ENCODE measurements around the gene SLIT3. TPM values are rescaled to one million over a fixed set of nuclear protein-coding genes. Genes with fewer than 3 reads are reported as not detected.

Gene SLIT3
- total RNA-seq, 1 donor from 2014 or later: 56.6 TPM

DNA sequence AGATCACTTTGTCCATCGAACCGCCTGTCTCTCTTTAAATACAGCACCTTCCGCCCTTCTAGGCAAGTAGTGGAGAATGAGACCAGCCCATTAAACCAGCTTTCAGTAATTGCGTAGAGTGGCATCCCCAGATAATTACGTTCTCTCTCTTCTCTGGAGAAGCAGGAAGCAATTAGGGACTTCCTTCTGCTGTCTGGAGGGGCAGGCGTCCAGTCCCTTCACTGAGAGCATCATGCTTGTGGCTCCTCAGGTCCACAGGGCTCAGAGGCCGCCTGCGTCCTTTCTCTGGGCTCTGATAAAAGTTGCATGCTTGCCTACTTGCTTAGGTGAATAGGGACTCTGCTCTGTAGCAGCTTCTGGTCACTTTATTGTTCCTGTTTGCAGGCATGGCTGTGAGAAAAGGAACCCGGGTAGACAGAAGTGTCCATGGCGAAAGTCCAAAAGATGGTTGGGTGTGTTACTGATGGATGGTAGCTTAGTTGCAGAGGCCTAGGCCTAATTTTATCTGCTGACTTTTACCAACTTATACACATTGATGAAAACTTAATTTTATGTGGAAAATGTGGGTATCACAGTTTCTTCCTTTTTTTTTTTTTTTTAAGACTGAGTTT lies 422.7 kb downstream of the SLIT3 start:
- Mint-ChIP-seq H3K4me3 (peak overlapping the region; percentile 20), H3K27ac (peak overlapping the region; percentile 19), H3K36me3 (peaks cover 7% of the 10 kb centered on the region), H3K27me3 (peaks cover 68% of the 10 kb centered on the region), H3K4me1 (ENCODE audit: unreplicated experiment) (peaks cover 70% of the 10 kb centered on the region), H3K9me3 (no peaks in the 10 kb centered on the region)
- TF ChIP-seq, protein P1, sequence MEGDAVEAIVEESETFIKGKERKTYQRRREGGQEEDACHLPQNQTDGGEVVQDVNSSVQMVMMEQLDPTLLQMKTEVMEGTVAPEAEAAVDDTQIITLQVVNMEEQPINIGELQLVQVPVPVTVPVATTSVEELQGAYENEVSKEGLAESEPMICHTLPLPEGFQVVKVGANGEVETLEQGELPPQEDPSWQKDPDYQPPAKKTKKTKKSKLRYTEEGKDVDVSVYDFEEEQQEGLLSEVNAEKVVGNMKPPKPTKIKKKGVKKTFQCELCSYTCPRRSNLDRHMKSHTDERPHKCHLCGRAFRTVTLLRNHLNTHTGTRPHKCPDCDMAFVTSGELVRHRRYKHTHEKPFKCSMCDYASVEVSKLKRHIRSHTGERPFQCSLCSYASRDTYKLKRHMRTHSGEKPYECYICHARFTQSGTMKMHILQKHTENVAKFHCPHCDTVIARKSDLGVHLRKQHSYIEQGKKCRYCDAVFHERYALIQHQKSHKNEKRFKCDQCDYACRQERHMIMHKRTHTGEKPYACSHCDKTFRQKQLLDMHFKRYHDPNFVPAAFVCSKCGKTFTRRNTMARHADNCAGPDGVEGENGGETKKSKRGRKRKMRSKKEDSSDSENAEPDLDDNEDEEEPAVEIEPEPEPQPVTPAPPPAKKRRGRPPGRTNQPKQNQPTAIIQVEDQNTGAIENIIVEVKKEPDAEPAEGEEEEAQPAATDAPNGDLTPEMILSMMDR (conservative IDR thresholded peaks at IDR 0.05): no peak
- DNase-seq (ENCODE audit: extremely low spot score, unreplicated experiment): no peak

DNA sequence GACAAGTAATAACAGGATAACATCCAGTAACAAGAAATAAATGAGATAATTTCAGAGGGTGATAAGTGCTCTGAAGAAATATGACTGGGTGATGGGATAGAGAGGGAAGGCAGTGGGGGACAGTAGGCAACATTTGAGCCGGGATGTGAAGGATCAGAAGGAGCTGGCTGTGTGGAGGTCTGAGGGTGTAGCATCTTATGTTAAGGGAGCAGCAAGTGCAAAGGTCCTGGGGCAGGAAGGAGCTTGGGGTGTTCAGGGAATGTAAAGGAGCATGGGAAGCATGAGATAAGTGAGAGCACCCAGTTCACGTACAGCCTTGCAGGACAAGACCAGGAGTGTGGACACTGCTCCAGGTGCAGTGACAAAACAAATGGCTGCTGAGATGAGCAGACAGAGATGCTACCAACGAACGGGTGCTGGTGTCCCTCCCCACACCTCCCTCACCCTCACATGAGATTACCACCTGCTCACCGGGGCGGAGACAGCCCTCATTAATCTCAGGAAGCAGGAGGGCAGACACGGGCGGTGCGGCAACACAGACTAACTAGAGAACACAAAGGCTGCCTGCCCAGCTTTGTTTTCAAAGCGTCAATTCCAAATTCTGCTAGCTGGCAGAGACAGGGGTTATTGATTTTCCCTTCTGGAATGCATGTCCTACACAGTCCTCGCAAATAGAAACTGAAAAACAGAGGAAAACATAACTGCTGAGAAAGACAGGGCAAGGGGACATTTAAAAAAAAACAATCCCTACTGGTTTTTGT lies 423.6 kb downstream of the SLIT3 start:
- no peak overlapping the region for H3K4me3 Mint-ChIP-seq
- no peak for DNase-seq (ENCODE audit: extremely low spot score, unreplicated experiment)
- peak overlapping the region; percentile 19 for H3K27ac Mint-ChIP-seq
- peaks cover 7% of the 10 kb centered on the region for H3K36me3 Mint-ChIP-seq
- H3K4me1 Mint-ChIP-seq (ENCODE audit: unreplicated experiment): peaks cover 61% of the 10 kb centered on the region
- H3K9me3 Mint-ChIP-seq: no peaks in the 10 kb centered on the region
- H3K27me3 Mint-ChIP-seq: peaks cover 64% of the 10 kb centered on the region
- TF ChIP-seq, protein P1 (conservative IDR thresholded peaks at IDR 0.05): no peak

- Mint-ChIP-seq H3K4me3 (no peak overlapping the region), H3K27me3 (peaks cover 63% of the 10 kb centered on the region), H3K27ac (peak overlapping the region; percentile 57), H3K36me3 (peaks cover 7% of the 10 kb centered on the region), H3K4me1 (ENCODE audit: unreplicated experiment) (peaks cover 52% of the 10 kb centered on the region), H3K9me3 (no peaks in the 10 kb centered on the region)
- TF ChIP-seq, protein P1 (conservative IDR thresholded peaks at IDR 0.05): no peak
- DNase-seq (ENCODE audit: extremely low spot score, unreplicated experiment): no peak
These were observed 424.5 kb downstream of the SLIT3 start for GRCh38 chr5:168876419-168876818.

GRCh38 chr5:168875832-168876231 lies 425.1 kb downstream of the SLIT3 start:
- peak overlapping the region; percentile 57 for H3K27ac Mint-ChIP-seq
- TF ChIP-seq, protein P1 (conservative IDR thresholded peaks at IDR 0.05): no peak

DNA sequence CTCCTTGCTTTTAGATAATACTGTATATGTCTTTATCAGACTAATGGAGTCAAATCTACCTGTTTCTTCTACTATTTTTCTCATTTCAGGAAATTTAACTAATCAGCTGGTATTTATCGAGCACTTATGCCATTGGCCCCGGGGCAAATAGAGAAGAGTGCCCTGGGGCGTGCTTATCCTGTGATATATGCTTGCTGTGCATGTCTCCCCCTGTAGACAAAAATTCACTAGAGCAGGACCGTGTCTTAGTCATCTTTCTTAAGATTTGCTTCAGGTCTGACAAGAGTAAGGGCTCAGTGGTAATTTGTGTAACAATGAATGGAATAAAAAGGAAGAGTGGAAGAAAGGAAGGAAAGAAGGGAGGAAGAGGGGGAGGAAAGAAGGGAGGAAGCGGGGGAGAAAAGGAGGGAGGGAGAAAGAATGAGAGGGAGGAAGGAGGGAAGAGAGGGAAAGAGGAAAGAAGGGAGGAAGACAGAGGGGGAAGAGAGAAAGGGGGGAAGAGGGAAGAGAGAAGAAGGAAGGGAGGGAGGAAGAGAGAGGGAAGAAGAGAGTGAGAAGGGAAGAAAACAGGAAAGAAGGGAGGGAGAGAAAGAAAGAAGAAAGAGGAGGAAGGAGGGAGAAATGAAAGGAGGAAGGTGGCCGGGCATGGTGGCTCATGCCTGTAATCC lies 426.1 kb downstream of the SLIT3 start:
- peaks cover 1% of the 10 kb centered on the region for H3K36me3 Mint-ChIP-seq
- H3K27me3 Mint-ChIP-seq: peaks cover 65% of the 10 kb centered on the region
- no peak overlapping the region for H3K27ac Mint-ChIP-seq
- peaks cover 54% of the 10 kb centered on the region for H3K4me1 Mint-ChIP-seq (ENCODE audit: unreplicated experiment)
- DNase-seq (ENCODE audit: extremely low spot score, unreplicated experiment): no peak
- no peak overlapping the region for H3K4me3 Mint-ChIP-seq
- no peaks in the 10 kb centered on the region for H3K9me3 Mint-ChIP-seq
- TF ChIP-seq, protein P1 (conservative IDR thresholded peaks at IDR 0.05): peak; percentile 64

More at GRCh38 chr5:168875832-168876231, 425.1 kb downstream of the SLIT3 start:
- H3K36me3 Mint-ChIP-seq: peaks cover 7% of the 10 kb centered on the region
- peaks cover 62% of the 10 kb centered on the region for H3K27me3 Mint-ChIP-seq
- no peak for DNase-seq (ENCODE audit: extremely low spot score, unreplicated experiment)
- H3K4me3 Mint-ChIP-seq: no peak overlapping the region
- H3K9me3 Mint-ChIP-seq: no peaks in the 10 kb centered on the region
- peaks cover 52% of the 10 kb centered on the region for H3K4me1 Mint-ChIP-seq (ENCODE audit: unreplicated experiment)
